NCI-H2081 (cell line): ENCODE measurements around the gene SULT1A1.
"Not testable (repeated sequence)": the region's sequence is repeated elsewhere in the genome, so short reads cannot be mapped to it uniquely, and the experiment has no call there.

Source experiments
- DNase-seq, 2 experiments: peaks; one replicate each; lab custom pipeline; 2025; lab: John Stamatoyannopoulos, UW

SULT1A1 gene

DNA sequence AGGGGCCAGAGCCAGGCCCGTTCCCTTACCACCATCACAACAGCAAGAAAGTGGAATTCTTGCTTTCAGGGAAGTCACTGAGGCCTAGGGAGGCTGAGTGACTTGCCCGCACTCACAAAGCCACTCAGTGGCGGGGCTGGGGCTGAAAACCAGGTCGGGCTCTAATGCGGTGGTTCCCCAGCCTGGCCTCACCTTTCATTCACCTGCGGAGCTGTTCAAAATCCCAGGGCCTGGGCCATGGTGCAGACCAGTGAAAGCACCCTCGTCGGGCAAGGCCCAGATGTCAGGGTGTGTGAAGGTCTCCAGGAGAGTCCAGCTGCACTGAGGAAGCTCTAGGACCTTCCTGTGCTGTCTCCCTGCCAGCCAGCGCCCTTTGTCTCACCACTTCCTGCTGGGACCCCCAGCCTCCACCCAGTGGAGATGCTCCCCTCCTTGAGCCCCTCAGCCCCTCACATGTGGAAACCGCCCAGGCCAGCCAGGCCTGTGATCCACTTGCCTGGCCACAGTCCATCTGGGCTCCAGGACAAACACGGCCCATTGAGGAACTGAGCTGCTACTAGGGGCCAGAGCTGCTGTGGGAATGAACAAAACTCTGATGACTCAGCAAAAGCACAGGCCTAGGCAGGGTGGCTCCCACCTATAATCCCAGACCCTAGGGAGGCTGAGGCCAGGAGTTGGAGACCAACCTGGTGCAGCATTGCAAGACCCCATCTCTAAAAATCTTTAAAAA lies 812 bp downstream of the SULT1A1 start:
- DNase-seq = not testable (repeated sequence)

DNA sequence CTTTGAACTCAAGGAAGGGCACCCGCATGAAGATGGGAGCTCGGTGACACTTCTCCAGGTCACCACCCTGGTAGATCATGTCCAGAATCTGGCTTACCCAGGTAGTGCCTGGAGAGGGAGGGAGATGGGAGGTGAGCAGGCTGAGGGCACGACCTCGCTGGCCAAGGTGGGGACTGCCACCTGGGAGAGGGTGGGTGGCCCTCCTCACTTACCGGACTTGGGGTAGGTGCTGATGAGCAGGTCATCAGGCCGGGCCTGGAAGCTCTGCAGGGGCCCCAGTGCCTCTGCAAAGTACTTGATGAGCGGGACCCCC lies 1.4 kb downstream of the SULT1A1 start:
- not testable (repeated sequence) for DNase-seq

DNA sequence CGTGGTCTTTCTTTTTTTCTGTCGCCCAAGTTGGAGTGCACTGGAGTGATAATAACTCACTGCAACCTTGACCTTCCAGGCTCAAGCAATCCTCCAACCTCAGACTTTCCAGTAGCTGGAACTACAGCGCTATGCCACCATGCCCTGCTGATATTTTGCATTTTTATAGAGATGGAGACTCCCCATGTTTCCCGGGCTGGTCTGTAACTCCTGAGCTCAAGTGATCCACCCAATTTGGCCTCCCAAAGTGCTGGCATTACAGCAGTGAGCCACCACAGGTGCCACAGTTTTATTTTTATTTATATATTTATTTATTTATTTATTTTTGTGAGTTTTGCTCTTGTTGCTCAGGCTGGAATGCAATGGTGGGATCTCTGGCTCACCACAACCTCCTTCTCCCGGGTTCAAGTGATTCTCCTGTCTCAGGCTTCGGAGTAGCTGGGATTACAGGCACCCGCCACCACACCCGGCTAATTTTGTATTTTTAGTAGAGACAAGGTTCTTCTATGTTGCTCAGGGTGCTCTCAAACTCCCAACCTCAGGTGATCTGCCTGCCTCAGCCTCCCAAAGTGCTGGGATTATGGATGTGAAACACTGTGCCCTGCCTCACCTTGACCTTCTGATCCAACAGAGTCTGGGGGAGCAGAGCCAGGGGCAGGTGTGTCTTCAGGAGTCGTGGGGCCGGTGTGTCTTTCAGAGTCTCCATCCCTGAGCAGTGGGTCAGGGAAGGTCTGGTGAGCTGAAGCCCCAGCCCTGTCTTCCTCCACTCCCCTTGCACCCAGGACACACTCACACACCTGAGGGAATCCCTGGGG lies 2.0 kb downstream of the SULT1A1 start:
- DNase-seq = not testable (repeated sequence)

DNA sequence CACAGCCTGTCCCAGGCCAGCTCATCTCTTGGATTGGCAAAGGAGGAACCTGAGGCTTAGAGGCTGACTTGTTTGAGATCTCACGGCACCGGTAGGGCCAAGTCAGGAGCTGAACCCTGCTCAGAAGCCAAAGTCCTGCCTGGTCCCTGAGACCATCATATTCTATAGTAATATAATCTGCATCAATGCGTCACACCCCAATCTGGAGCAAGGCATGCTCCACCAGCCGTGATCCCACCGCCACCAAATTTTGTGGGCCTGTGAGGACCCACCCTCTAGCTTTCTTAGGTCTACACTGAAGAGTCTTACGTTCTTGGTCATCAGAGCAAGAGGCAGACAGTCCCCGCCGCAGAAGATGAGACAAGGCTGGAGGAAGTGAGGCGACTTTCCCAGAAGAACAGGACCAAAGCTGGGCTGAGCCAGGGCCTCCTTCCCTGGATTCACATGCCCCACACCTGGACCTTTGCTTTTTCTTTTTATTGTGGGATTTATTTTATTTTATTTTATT lies 2.7 kb downstream of the SULT1A1 start:
- no peak for DNase-seq

DNA sequence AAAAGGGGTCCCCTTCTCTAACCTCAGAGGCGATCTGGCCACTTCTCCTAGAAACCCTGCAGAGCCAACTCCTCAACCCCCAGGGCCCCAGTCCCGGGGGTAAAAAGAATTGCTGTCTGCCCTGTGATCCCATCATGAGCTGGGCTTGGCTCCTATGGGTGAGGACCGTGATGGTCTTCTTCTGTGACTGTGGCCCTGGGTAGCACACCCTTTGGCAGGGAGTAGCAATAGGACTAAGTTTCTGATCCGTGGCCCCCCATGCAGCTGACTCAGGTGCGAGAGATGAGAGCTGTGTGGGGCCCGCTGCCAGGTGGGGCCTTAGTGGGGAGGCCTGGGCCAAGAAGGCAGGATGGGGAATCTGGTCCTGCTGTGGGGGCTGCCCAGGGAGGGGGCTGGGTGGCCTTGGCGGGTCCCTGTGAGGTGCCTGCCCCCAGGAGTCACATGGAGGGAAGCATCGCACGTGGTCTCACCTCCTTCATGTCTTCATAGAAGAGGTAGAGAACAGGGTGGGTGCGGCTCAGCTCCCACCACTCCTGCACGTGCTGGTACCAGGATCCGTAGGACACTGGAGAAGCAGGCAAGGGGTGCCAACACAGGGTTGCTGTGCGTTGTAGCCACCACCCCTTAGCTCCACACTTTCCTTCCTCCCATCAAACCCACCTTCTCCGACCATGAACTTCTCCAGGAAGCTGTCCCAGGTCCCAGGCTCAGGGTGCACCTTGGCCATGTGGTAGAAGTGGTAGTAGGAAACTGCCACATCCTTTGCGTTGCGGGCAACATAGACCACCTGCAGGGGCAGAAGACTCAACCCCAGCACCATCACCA lies 3.3 kb downstream of the SULT1A1 start:
- no peak for DNase-seq

DNA sequence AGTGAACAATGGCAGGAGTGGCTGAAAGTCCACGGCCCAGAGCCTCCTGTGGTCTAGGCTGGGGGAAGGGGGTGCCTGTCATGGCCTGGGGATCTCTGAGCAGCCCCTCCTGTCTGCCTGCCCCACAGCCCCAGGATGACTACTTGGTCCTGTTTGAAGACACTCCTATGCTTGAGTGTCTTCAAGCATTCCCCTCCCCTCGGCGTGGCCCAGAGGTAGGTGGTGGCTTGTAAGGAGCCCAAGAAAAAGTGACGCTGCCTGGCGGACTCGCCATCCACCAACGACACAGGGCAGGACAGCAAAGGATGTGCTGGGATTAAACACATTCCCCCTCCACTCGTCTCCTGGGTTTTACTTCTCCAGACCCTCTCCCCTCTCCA lies 5.7 kb downstream of the SULT1A1 start:
- DNase-seq = no peak

DNA sequence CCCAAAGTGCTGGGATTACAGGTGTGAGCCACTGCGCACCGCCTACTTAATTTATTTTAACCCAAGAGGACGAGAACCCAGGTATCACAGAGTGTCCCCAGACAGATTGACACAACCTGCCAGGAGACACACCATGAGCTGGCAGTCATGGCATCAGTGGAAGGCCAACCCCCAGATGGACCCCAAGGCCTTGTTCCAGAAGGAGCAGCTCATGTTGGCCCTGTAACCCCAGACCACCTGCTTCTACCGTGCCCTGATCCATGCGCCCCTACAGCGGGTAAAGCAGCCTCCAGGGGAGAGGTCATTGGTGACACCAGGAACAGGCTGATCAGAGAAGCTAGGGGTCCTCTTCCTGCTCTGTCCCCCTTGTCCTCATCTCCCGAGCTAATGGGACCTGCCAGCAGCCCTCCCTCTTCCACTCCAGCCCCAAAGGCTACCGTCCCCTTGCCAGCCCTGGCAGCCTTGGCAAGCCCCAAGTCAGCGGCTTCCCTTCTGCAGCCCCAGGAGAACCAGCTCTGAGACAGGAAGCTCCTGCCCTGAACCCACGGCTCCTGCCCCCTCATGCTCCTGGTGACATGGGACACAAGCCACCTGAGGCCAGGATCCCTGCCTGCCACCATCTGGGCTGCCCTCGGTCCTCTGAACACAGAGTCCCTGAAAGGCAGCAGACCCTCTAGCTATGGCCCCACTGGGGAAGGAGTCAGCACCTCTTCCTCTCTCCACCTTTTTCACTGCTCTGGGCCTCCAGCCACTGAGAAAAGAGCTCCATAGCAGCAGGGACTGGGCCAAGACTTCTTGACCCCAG lies 6.3 kb downstream of the SULT1A1 start:
- DNase-seq = no peak

DNA sequence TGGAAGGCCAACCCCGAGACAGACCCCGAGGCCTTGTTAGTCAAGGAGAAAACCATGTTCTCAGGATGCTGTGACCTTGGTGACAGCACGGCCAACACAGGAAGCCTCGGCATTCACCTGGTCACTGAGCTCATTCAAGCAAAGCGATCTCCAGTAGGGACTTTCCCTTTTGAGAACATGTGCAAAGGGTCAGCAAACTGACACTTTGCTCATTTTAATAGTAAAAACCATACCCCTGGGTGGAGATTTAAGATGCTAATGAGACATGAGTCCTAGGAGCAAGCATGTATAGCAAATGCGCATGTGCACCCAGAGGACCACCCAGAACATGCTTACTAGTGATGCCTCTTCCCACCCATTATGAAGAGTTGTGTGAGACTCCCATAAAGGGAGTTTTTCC lies 7.3 kb downstream of the SULT1A1 start:
- DNase-seq = no peak

DNA sequence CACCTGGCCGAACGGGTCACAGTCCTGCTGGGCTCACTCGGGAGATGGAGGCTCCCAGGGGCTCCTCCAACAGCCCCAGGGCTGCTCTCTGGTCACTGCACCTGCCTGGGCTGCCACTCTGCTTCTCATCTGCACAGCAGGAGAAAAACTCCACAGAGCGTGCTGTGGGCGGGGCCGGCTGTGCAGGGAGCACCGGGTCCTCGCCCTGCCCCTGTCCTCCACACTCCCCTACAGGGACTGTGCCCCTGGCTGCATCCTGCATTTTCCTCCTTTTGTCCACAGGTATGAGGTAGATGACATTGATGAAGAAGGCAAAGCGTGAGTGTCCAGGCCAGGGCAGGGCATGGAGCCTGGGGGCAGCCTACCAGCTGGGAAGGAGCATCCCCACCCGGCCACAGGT lies 7.8 kb downstream of the SULT1A1 start:
- DNase-seq = not testable (repeated sequence)

DNA sequence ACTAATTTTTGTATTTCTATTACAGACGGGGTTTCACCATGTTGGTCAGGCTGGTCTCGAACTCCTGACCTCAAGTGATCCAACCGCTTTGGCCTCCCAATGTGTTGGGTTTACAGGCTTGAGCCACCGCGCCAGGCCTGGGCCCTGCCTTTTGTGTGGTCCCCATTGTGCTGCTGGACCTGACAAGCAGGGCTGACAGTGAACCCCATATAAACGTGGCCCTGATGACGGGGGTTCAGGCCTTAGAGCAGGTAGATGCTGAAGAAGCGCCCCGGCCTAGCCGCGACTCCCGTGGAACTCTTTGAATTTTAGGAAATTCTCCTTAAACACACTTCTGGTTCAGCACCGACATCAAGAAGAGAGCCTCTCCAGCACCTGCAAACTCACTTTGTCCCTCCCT lies 8.3 kb downstream of the SULT1A1 start:
- not testable (repeated sequence) for DNase-seq

DNA sequence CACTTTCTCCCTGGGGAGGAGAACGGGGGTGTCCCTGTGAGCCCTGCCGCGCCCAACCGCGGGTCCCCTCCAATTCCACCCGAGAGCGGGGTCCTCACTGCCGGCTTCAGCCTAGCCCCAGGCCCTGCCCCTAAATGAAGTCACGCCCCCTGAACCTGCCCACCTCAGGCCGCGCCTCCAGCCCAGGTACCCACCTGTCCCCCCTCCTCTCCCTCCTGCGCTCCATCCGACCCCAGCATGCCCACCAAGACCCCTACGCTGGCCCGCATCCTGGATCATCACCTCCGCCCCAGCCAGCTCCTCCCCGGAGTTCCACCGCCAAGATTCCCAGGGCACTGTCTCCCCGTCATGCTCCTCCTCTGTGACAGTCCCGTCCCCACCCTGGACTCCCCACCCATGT lies 8.9 kb downstream of the SULT1A1 start:
- DNase-seq = not testable (repeated sequence)

DNA sequence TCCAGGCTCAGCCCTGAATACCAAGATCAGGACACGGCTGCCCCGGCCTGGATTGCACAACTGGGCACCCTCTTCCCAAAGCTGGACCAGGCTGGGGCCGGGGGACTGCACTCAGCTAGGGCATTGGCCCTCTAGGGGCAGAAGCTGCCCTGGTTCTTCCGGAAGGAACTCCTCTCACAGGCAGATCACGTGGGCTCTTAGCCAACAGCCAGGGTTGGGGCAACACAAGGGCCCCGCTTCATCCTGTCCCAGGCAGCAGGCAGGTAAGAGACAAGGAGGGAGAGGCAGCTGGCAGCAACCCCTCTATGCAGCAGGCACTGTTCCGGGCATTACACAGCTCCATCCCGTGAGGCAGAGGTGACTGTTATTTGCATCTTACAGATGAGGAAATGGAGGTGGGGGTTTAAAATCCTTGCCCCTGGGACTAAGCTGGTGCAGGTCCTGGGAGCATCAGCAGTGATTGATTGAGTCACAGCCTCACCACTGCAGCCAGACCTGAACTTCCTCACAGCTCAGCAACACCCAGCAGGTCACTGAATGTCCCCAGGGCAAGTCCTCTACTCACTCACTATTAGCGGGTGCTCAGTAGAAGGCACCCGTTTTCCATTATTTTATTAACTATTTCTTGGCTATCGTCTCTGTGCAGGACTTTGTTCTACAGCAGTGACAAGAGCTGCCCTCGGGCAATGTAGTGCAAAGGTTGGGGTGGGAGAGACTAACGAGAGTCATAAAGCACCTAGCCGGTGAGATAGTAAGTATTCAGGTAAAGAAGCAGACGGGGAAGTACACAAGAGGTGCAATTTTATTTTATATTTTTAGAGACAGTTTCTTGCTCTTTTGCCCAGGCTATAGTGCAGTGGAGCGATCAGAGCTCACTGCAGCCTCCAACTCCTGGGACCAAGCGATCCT lies 10.2 kb downstream of the SULT1A1 start:
- not testable (repeated sequence) for DNase-seq

DNA sequence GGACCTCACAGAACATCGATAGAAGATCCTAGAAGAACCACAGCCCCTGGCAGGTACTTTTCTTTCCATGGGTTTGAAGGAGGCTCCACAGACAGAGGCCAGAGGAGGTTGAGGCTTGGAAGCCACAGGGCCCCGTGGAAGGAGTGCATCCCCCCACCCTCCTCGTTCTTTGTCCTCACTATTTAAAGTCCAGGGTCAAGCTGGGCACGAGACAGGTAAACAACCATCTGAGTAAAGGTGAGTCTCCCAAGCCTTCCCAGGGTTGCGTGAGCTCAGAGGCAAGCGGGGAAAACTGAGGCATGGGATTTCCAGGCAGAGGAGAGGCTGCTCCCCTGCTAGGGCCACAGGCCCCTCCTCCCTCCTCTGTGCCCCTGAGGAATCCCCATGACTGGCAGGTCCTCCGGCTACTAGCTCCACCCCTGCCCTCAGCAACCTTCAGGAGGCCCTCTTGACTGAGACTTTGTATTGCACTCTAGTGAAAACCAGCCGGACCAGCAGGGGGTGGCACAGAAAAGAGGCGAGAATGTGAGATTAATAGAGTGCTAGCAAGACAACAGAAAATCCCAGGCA lies 12.1 kb downstream of the SULT1A1 start:
- no peak for DNase-seq

DNA sequence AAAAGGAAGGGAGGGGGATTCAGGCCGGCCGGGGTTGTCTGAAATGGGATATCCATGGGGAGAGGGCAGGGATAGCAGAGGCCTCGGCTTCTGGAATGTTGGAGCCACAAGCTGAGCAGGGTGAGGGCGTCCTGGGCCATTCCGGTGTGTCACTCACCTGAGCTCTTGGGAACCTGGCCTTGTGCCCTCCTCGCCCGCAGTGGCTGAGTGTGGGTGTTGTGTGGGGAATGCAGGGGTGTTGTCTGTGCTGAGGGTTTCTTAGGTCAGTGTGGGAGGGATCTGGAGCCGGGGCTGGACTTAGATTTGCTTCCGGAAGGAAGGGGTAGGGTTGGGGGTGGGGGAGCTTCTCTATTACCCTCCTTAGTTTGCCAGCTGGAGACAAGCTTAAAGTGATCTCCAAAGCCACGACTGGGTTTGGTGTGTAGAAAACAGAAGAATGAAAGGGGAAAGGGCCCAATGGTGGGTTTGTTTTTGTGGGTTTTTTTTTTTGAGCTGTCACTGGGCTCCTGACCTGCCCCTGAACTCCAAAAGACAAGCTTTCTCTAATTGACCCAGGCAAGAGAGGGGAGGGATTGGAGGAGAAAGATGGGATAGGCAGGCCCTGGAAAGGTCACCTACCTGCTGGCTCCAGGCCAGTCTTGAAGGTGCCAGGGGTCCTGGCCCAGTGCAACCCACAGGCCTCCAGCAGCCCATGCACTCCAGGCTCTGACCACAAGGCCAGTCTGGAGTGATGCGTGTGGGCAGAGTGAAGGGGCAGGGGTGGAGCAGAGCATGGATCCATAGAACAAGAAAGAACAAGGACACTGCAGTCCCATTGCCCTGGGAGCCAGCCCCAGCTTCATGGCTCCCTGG lies 12.8 kb downstream of the SULT1A1 start, which contains the start of gene SULT1A2:
TSS of gene SULT1A2 (minus strand) at position 211 of the 852 bp plus-strand sequence. CDS start 1,120 bp downstream, outside the sequence.
- no peak for DNase-seq

DNA sequence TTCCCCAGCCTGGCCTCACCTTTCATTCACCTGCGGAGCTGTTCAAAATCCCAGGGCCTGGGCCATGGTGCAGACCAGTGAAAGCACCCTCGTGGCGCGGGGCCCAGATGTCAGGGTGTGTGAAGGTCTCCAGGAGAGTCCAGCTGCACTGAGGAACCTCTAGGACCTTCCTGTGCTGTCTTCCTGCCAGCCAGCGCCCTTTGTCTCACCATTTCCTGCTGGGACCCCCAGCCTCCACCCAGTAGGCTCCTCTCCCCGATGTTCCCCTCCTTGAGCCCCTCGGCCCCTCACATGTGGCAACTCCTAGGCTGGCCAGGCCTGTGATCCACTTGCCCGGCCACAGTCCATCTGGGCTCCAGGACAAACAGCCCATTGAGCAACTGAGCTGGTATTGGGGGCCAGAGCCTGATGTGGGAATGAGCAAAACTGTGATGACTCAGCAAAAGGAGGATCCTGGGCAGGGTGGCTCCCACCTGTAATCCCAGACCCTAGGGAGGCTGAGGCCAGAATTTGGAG lies 13.7 kb downstream of the SULT1A1 start:
- DNase-seq = no peak

DNA sequence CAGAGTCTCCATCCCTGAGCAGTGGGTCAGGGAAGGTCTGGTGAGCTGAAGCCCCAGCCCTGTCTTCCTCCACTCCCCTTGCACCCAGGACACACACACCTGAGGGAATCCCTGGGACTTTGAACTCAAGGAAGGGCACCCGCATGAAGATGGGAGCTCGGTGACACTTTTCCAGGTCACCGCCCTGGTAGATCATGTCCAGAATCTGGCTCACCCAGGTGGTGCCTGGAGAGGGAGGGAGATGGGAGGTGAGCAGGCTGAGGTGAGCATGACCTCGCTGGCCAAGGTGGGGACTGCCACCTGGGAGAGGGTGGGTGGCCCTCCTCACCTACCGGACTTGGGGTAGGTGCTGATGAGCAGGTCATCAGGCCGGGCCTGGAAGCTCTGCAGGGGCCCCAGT lies 14.4 kb downstream of the SULT1A1 start:
- DNase-seq = not testable (repeated sequence)

DNA sequence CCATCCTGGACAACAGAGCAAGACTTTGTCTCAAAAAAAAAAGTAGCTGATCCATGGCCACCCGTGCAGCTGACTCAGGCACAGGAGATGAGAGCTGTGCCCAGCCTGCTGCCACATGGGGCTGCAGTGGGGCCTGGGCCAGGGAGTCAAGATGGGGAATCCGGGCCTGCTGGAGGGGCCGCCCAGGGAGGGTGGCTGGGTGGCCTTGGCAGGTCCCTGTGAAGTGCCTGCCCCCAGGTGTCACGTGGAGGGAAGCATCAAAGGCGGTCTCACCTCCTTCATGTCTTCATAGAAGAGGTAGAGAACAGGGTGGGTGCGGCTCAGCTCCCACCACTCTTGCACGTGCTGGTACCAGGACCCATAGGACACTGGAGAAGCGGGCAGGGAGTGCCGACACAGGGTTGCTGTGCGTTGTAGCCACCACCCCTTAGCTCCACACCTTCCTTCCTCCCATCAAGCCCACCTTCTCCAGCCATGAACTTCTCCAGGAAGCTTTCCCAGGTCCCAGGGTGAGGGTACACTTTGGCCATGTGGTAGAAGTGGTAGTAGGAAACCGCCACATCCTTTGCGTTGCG lies 16.8 kb downstream of the SULT1A1 start:
- DNase-seq = no peak

DNA sequence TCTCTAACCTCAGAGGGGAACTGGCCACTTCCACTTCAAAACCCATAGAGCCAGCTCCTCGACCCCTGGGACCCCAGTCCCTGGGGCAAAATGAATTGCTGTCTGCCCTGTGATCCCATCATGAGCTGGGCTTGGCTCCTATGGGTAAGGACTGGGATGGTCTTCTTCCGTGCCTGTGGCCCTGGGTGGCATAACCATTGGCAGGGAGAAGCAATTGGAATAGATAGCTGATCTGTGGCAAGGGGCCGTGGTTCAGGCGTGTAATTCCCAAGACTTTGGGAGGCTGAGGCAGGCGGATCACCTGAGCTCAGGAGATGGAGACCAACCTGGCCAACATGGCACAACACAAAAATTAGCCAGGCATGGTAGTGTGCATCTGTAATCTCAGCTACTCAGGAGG lies 17.3 kb downstream of the SULT1A1 start:
- DNase-seq = no peak

DNA sequence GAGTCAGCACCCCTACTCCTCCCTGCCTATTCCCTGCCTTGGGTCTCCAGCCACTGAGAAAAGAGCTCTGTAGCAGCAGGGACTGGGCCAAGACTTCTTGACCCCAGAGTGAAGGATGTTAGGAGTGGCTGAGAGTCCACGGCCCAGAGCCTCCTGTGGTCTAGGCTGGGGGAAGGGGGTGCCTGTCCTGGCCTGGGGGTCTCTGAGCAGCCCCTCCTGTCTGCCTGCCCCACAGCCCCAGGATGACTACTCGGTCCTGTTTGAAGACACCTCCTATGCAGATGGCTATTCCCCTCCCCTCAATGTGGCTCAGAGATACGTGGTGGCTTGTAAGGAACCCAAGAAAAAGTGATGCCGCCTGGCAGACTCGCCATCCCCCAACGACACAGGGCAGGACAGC lies 18.5 kb downstream of the SULT1A1 start:
- no peak for DNase-seq
